K562 (cell line): ENCODE results near the gene PBX1.

Source experiments
- CBX3 ChIP-seq, 2 experiments: IDR thresholded peaks; 1 replicate in 1 of 2; 2 replicates in 1 of 2; pipeline ENCODE4 v1.6.1; 2012; ENCODE audit warnings: inconsistent platforms in 2 of 2, low read length in 2 of 2, borderline replicate concordance in 1 of 2, control low read depth in 1 of 2
- CTCF ChIP-seq, 3 experiments: IDR thresholded peaks in 2 of 3; conservative IDR thresholded peaks in 1 of 3; 2 replicates each; pipeline ENCODE4 v1.5.1; 2011 to 2012; ENCODE audit warnings: low read length in 3 of 3, mild to moderate bottlenecking in 3 of 3, control low read depth in 2 of 3, improper control_type of control experiment in 1 of 3, inconsistent platforms in 1 of 3, low read depth in 1 of 3, mixed read lengths in 1 of 3, moderate library complexity in 1 of 3; ENCODE audit not compliant: insufficient read depth in 2 of 3

DNA sequence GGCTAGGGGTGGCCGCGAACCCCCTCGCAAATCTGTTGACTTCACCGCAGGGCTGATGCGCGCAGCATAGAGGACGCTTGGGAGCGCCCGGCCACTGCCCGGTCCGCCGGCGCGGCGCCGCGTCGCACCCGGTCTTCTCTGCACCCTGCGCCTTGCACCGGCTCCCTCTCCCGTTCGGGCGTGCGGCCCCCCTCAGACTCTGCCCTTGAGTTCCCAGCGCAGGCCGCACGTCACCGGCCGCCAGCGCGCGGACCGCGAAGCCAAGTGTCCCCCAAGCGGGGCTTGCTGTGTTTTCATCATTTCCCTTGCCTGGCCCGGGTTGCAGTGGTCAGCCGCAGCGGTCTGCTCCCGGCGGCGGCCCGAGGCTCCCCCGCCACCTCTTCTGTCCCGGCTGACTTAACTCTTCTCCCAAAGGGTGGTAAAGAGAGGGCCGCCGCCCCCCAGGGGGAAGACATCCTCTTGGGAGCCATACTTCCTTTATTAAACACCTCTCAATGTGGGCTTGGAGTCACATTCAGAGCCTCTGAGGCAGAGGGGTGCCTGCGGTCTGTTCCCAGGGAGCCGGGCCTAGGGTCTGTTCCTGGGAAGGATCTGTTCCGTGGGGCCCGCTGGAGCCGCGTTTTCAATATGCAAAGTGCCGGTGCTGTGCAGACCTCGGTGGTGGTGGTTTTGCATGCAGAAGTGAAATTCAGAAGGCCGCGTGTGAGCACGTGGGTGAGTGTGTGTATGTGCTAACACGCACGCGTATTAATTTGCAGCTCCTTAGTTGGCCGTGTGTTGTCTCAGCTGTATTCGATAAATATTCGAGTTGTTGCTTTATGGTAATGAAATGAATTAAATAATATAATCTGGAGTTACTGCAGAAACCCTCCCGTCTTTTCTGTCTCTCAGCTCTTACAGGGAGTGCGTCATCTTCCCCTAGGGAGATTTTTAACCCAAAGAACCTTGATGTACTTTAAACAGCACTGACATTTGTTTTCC lies 17.6 kb downstream of the PBX1 start:
- TF ChIP-seq CTCF (IDR thresholded peaks at IDR 0.05 in 2 of 3, conservative IDR thresholded peaks at IDR 0.05 in 1 of 3; ENCODE audit: insufficient read depth in 2 of 3, low read depth in 1 of 3, low read length in 3 of 3), result no peak
- TF ChIP-seq CBX3 (IDR thresholded peaks at IDR 0.05; ENCODE audit: borderline replicate concordance in 1 of 2, low read length in 2 of 2), result no peak
